ENCODE measurements around the gene PPFIA4.

GRCh38 chr1:203002951-203003350 lies 23.3 kb upstream of the PPFIA4 start:
- no peak for TF ChIP-seq CTCF (IDR thresholded peaks at IDR 0.05)
- no peak for TF ChIP-seq ZFX (IDR thresholded peaks at IDR 0.05; ENCODE audit: borderline replicate concordance)

Data from 22Rv1 (cell line).